Airway epithelial cell (primary cell): ENCODE data around the gene HSPE1. TPM values are rescaled to one million over a fixed set of nuclear protein-coding genes. Genes with fewer than 3 reads are reported as not detected.

ENCODE experiments used
- total RNA-seq: library from RNA; depleted of rRNA; stranded (reverse); fragments of >200 nt; gene quantifications from 2 replicates; pipeline ENCODE4 v1.2.3, GENCODE V29; 2015

HSPE1 gene
- 241 and 374 TPM in 2 replicates for total RNA-seq

DNA sequence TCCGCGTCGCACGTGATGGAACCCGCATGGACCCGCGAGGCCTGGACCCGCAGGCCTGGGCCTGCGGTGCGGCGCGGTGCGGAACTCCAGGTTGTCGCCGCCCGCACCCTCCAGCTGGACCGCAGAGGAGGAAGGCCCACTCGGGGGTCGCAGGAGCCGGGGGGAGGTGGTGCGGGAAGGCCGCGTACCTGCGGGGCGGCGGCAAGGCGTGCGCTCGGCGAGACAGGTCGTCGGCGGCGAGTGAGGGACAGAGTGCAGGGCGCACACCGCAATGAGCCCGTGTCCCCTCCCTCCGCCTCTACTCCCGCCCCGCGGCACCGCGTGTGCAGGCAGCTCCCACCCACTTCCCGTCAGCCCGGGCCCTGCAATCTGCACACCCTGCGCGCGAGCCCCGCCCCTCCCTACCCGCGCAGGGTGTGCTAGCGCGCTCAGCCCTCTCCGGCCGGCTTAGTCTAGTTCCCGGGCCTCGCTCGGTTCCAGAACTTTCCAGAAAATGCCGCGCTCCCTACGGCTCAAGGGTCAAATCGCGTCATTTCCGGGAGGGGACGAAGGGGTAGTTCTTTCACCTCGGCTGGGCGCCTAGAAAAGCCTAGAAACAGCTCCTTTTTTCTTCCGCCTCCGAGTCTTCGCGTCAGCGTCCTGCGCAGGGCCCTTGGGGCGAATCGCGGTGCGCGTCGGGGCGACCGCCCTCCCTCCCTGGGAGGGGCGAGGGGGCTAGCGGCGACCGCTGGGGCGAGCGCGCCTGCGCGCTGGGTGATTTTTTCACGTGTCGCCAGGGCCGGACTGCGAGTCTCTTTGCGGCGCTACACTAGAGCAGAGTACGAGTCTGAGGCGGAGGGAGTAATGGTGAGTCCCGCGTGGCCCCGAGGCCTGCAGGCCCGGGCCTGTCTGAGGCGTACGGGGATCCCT, at the start of gene HSPE1, which contains the start of gene HSPD1:
Gene HSPE1 (plus strand): TSS at position 786 of the 909 bp plus-strand sequence. CDS start 58 bp downstream, at position 844.
Gene HSPD1 (minus strand): TSS at position 247 of the 909 bp plus-strand sequence. CDS start 992 bp downstream, outside the sequence.

DNA sequence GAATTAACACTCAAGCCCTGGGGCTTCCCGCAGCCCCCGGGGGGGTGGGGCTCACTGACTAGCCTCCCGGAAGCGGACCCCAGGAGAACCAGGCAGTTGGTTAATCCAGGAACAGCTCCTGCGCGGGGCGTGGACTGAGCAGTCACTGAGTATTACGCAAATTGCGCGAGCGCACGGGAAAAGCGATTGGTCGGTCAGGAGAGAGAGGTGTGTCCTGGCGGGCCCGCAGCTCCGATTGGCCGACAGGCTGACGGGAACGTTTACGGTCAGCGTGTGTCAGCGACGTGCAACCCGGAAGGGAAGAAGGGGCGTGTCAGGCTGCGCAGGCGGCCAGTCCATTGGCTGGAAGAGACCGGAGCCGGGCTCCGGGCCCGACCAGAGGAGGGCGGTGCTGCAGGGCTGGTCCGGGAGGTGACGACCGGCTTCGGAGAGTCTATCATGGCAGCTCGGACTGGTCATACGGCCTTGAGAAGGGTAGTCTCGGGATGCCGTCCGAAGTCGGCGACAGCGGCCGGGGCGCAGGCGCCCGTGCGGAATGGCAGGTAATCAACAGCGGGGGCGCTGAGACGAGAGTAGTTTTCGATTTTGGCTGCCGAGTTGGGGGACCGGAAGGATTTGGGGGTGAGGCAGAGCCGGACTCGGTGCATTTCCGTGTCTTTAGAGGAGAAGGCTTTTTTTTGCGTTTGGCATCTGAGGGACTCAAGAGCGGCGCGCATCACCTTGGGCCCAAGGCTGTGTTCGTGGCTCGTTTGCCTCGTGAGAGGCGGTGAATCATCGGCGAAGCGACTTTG, 46.9 kb upstream of the HSPE1 start, which contains the start of gene COQ10B:
Gene COQ10B (plus strand): TSS at position 430 of the 791 bp plus-strand sequence. CDS start 9 bp downstream, at position 439.

DNA sequence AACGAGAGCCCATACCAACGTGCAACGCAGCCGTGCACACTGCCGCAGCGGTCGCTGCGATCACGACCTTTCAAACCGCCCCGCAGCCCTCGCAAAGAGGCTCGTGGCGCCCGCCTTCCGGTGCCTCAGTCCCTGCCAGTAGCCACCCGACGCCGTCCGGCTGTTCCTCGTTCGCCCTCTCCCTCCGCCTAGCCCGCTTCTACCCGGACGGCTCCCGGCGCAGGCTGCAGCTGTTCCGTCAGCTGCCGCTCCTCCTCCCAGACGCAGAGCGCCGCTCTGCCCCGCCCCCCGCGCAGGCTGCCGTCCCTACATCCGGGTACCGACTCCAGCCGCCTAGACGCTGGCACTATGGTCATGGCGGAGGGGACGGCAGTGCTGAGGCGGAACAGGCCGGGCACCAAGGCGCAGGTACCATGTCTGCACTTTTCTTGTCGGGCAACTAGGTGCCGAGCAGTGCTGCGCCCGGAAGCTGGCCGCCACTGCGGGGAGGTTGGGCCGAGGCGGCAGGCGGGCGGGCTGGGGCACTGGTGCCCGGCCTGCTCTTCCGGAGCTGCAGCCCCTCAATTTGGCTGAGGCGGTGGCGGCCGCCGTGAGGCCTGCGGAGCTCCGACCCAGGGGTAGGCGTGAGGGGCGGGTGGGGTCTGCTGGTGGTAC, 15.7 kb downstream of the HSPE1 start, which contains the start of gene MOB4:
Gene MOB4 (plus strand): TSS at position 328 of the 654 bp plus-strand sequence. CDS start 21 bp downstream, at position 349.

Other genes with a start within 250 kb of the HSPE1 start
- gene ANKRD44, start 189.6 kb upstream of the HSPE1 start, total RNA-seq = 1.3 and 1.5 TPM in 2 replicates
- 100.0 and 102 TPM in 2 replicates for gene SF3B1, start 65.4 kb upstream of the HSPE1 start, total RNA-seq
- gene COQ10B, start 46.8 kb upstream of the HSPE1 start, total RNA-seq = 17.4 and 19.7 TPM in 2 replicates
- gene HSPD1, start 539 bp upstream of the HSPE1 start, total RNA-seq = 316 TPM in 2 replicates
- gene MOB4, start 15.7 kb downstream of the HSPE1 start, total RNA-seq = 35.1 and 39.8 TPM in 2 replicates
- gene RFTN2, start 175.2 kb downstream of the HSPE1 start, total RNA-seq = not detected in 2 replicates
- gene MARS2, start 205.0 kb downstream of the HSPE1 start, total RNA-seq = 5.3 and 10.1 TPM in 2 replicates